ENCODE data around the gene WFDC12. TPM values are rescaled to one million over a fixed set of nuclear protein-coding genes. Genes with fewer than 3 reads are reported as not detected.

WFDC12 gene
- total RNA-seq, 1 donor from 2014 or later = not detected

DNA sequence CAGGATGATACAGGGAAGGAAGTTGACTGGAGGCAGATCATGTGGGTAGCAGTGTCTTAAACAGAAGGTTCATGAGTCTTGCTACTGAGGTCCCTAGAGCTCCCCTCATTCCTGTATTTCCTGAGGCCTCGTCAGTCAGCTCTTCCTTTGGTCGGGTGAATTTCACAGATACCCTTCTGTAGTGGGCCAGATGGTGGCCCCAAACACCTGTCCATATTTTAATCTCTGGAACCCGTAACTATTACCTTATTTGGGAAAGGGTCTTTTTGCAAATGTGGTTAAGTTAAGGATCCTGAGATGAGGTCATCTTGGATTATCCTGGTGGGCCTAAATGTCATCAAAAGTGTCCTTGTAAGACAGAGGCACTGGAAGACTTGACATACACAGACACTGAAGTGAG lies 32.9 kb downstream of the WFDC12 start:
- DNase-seq (ENCODE audit: low read depth in 2 of 2) = no peak

GRCh38 chr20:45090481-45090880 lies 33.8 kb downstream of the WFDC12 start:
- DNase-seq (ENCODE audit: low read depth in 2 of 2) = no peak

- no peak for DNase-seq (ENCODE audit: low read depth in 2 of 2)
These were observed 36.0 kb downstream of the WFDC12 start for GRCh38 chr20:45088247-45088646.

- no peak for DNase-seq (ENCODE audit: low read depth in 2 of 2)
These were observed 36.5 kb downstream of the WFDC12 start for GRCh38 chr20:45087814-45088213.

DNA sequence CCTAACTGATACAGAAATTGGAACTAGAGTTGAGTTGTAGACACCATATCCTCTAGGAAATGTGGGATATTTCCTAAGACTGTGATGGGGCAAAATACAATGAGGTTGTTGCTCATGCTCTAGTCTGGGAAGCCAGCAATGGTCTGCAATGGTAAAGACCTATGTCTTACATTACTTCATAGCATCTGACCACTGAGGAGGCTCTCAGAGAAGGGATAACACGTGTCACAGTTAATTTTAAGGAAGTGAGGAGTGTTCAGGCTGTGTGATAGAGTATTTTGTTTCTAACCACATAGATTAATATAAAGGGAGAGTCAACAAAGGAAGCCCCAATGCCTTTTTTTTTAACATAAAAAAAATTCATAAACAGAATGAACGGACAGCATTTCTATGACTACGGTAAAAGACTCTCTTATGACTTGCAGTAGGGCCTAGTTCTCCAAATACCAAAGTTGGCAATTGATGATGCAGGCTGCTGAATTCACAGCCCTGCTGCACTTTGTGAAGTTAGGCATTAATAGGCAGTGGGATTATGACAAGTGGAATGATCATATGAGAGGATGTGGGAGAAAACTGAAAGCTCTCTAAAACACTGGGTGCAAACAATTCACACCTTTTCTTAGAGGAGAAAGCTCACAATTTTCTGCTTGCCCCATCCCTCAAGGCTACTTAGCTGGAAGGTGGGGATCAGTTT lies 37.0 kb downstream of the WFDC12 start:
- DNase-seq (ENCODE audit: low read depth in 2 of 2) = no peak

DNA sequence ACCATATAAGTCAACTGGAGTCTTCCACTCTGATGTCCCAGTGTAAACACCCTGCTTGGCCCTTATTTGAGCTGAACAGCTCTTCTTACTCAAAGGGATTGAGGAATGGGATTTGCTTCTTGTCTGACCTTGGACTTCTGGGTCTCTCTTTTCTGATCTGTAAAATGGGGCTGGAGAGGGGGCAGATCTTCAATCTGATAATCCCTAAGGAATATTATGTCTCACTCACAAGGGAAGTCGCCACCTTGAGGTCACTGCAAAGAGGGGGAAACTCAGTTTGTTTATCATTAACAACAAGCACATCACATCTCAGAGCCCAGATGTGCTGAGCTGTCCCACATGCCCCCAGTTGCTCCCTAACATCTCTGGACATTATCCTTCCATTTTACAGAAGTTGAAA lies 38.4 kb downstream of the WFDC12 start:
- no peak for DNase-seq (ENCODE audit: low read depth in 2 of 2)

DNA sequence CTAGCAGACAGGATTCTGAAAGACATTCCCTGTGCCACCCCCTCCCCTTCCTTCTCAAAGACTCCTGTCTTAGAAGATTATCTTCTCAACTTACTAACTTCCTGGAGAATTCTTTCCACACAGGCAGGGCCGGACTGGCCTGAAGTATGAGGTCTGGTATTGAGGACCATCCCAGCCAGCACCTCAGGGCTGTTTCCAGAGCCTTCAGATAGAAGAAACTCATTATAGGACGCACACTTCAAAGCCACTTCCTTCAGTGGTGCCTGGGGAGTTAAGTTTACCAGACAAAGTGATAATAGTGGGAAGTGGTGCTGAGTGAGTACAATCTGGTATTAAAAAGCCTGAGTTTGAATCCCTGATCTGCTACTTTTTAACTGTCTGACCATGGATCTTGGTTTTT lies 39.0 kb downstream of the WFDC12 start:
- DNase-seq (ENCODE audit: low read depth in 2 of 2) = no peak

DNA sequence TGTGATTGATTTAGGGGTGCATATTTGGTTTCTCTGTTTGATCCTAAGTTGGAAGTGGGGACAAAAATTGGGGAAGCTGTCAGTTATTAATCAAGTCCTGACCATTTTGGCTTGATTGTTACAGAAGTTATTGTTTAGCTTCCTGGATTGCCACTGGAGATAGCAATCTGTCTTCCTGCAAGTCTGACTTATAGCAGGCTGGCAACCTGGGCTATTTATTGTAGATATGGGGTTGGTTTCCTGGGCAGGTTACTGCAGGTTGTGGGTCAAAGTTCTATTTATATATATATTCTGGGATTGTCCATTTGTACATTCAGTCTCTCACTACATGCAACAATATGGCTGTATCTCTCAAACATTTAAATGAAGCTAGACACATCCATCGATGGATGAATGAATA lies 41.1 kb downstream of the WFDC12 start:
- DNase-seq (ENCODE audit: low read depth in 2 of 2) = no peak

- DNase-seq (ENCODE audit: low read depth in 2 of 2) = no peak
These were observed 41.8 kb downstream of the WFDC12 start for GRCh38 chr20:45082468-45082867.

- DNase-seq (ENCODE audit: low read depth in 2 of 2) = peak; percentile 28 to 42
These were observed 43.2 kb downstream of the WFDC12 start for GRCh38 chr20:45080867-45081624.

DNA sequence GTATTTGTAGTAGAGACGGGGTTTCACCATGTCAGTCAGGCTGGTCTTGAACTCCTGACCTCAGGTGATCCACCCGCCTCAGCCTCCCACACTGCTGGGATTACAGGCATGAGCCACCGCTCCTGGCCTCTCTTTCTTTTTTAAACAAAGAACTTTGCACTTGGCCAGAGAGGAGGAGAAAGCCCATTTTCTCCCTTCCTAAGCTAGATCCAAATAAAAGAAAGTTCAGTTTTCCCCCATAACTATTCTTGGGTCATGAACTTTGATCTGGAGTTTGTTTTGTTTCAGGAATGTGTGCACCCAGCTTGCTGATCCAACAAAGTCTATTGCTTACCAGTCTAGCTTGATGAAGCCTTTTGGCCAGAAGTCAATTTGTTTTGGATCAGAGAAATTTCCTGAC lies 46.7 kb downstream of the WFDC12 start:
- no peak for DNase-seq (ENCODE audit: low read depth in 2 of 2)

Other genes with a start within 250 kb of the WFDC12 start
- 76.9 and 96.6 TPM in 2 replicates for gene YWHAB, start 238.8 kb downstream of the WFDC12 start, total RNA-seq
- gene PABPC1L, start 214.4 kb downstream of the WFDC12 start, total RNA-seq = 0.44 and 0.79 TPM in 2 replicates
- 13.7 and 15.1 TPM in 2 replicates for gene TOMM34, start 164.1 kb downstream of the WFDC12 start, total RNA-seq
- gene STK4, start 158.0 kb downstream of the WFDC12 start, total RNA-seq = 10.0 and 12.7 TPM in 2 replicates
- gene KCNS1, start 23.3 kb downstream of the WFDC12 start, total RNA-seq = under 0.01 and 0.40 TPM in 2 replicates
- gene WFDC5, start 9.3 kb downstream of the WFDC12 start, total RNA-seq = not detected in 2 replicates
- gene PI3, start 50.4 kb upstream of the WFDC12 start, total RNA-seq = not detected in 2 replicates
- not detected in 2 replicates for gene SEMG1, start 82.6 kb upstream of the WFDC12 start, total RNA-seq
- not detected in 2 replicates for gene SEMG2, start 96.9 kb upstream of the WFDC12 start, total RNA-seq
- 0.79 TPM in 1 of 2 replicates, not detected in the other for gene SLPI, start 130.1 kb upstream of the WFDC12 start, total RNA-seq
- gene RBPJL, start 182.4 kb upstream of the WFDC12 start, total RNA-seq = not detected in 2 replicates
- not detected in 2 replicates for gene MATN4, start 183.8 kb upstream of the WFDC12 start, total RNA-seq
- gene SDC4, start 224.0 kb upstream of the WFDC12 start, total RNA-seq = 31.8 and 65.1 TPM in 2 replicates
- 15.9 and 28.4 TPM in 2 replicates for gene SYS1, start 238.7 kb upstream of the WFDC12 start, total RNA-seq

All from lung microvascular endothelial cell (primary cell).